Lung (tissue), 12 donors: ENCODE data around the gene LSAMP. TPM values are rescaled to one million over a fixed set of nuclear protein-coding genes. Genes with fewer than 3 reads are reported as not detected.

Source experiments
- ATAC-seq: fragments of 200-7000 bp; cut with Tn5 transposase; one replicate; pipeline ENCODE4 v1.9.1; 2020; ENCODE audit warnings: moderate number of reproducible peaks; ENCODE audit not compliant: insufficient read depth, low FRiP score
- DNase-seq, 3 donors: peaks; one replicate each; pipeline ENCODE4 v3.0.0-alpha.2; 2013 to 2017
- H3K27ac ChIP-seq, 2 donors: one replicate each; pipeline ENCODE4 v1.5.1; 2013; ENCODE audit warnings: mild to moderate bottlenecking in 2 of 2, moderate library complexity in 2 of 2, control low read depth in 1 of 2, inconsistent platforms in 1 of 2, low read depth in 1 of 2, low read length in 1 of 2
- H3K27me3 ChIP-seq, 3 donors: one replicate each; pipeline ENCODE4 v1.5.1; 2013; ENCODE audit warnings: low read length in 2 of 3; ENCODE audit not compliant: control insufficient read depth in 3 of 3, insufficient read depth in 3 of 3
- H3K36me3 ChIP-seq, 4 donors: one replicate each; pipeline ENCODE4 v1.5.1; 2013; ENCODE audit warnings: low read length in 4 of 4, mild to moderate bottlenecking in 1 of 4, moderate library complexity in 1 of 4; ENCODE audit not compliant: control insufficient read depth in 4 of 4, insufficient read depth in 4 of 4
- H3K4me1 ChIP-seq, 5 donors: one replicate each; pipeline ENCODE4 v1.5.1; 2013; ENCODE audit warnings: low read length in 5 of 5, mild to moderate bottlenecking in 2 of 5, moderate library complexity in 1 of 5; ENCODE audit not compliant: control insufficient read depth in 5 of 5, insufficient read depth in 5 of 5
- H3K4me3 ChIP-seq: one replicate; pipeline ENCODE4 v1.5.1; 2013; ENCODE audit warnings: mild to moderate bottlenecking, control low read depth, moderate library complexity
- H3K9ac ChIP-seq, 2 donors: one replicate each; pipeline ENCODE4 v1.5.1; 2013; ENCODE audit warnings: low read length in 2 of 2, control low read depth in 1 of 2; ENCODE audit not compliant: insufficient read depth in 1 of 2
- H3K9me3 ChIP-seq, 4 donors: one replicate each; pipeline ENCODE4 v1.5.1; 2013; ENCODE audit warnings: low read length in 3 of 4, mild to moderate bottlenecking in 1 of 4, moderate library complexity in 1 of 4; ENCODE audit not compliant: control insufficient read depth in 4 of 4, insufficient read depth in 3 of 4
- CTCF ChIP-seq: IDR thresholded peaks from 2 replicates; pipeline ENCODE4 v1.5.1; 2012; ENCODE audit warnings: mild to moderate bottlenecking; ENCODE audit errors: control extremely low read depth, extremely low read depth
- WGBS, 2 donors: extraction: QIAGEN DNeasy Blood & Tissue Kit; methylation state at CpG; one replicate each; pipeline ENCODE4 v1.1.7; 2013; 5-methylcytosine and 5-hydroxymethylcytosine counted together
- polyA plus RNA-seq, 2 donors: library from polyadenylated mRNA; stranded (reverse); fragments of 200-250 nt; gene quantifications; one replicate each; pipeline ENCODE4 v1.2.1, GENCODE V29; 2013
- total RNA-seq, 2 donors: library from RNA; depleted of rRNA in 1 of 2; stranded (reverse); fragments of >200 nt in 1 of 2; gene quantifications; one replicate each; pipeline ENCODE4 v1.2.1, GENCODE V29; 2014 to 2021
- donor health status: control.
- donor health status: control.
- donor health status: Bipolar disorder and iron deficiency.
- donor health status: healthy.
- donor health status: DM: yes; HTN: yes; CAD: no.

Gene LSAMP
- total and polyA plus RNA-seq, 4 donors: 1.6 to 21.9 (median 9.5) TPM

- Histone ChIP-seq H3K9me3 (no peaks in the 10 kb centered on the region), H3K4me1 (no peaks in the 10 kb centered on the region), H3K36me3 (no peaks in the 10 kb centered on the region), H3K4me3 (no peak overlapping the region), H3K27me3 (no peaks in the 10 kb centered on the region), H3K27ac (no peak overlapping the region), H3K9ac (no peak overlapping the region)
- DNase-seq: no peak
- 69 to 73% methylated on average over 3 of the region's 3 CpGs for WGBS, 2 donors
- TF ChIP-seq CTCF: no peak
- no peak for ATAC-seq
Observed at GRCh38 chr3:115898656-115899410, 546.5 kb downstream of the LSAMP start.

- no peak for ATAC-seq
- DNase-seq: no peak
- WGBS, 2 donors: 90 to 91% methylated on average over 2 of the region's 2 CpGs
- no peak for TF ChIP-seq CTCF
- no peak overlapping the region for H3K27ac ChIP-seq
- no peak overlapping the region for H3K9ac ChIP-seq
- no peak overlapping the region for H3K4me3 ChIP-seq
- no peaks in the 10 kb centered on the region for H3K4me1 ChIP-seq
- no peaks in the 10 kb centered on the region for H3K27me3 ChIP-seq
- H3K9me3 ChIP-seq: no peaks in the 10 kb centered on the region
- no peaks in the 10 kb centered on the region for H3K36me3 ChIP-seq
Observed at GRCh38 chr3:115891006-115891636, 554.2 kb downstream of the LSAMP start.

DNA sequence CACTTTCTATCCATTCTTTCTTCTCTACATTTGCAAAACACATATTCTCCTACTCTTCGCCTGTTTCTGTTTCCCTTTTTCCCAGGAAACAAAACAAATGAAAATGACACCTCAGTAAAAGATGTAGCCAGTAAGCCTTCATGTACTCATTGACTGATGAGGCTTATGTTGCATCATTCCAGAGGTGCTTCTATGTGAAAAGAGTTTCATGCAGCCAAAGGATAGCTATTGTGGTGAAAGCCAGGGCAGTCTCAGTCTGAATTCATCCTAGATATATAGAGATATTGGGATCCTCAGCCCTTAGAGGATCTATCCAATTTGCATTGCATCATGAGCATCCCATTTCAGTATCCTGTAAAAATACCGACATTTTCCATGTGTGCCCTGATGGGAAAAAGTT lies 554.7 kb downstream of the LSAMP start:
- Histone ChIP-seq H3K4me3 (no peak overlapping the region), H3K9me3 (no peaks in the 10 kb centered on the region), H3K9ac (no peak overlapping the region), H3K4me1 (no peaks in the 10 kb centered on the region), H3K27ac (no peak overlapping the region), H3K36me3 (no peaks in the 10 kb centered on the region), H3K27me3 (no peaks in the 10 kb centered on the region)
- TF ChIP-seq CTCF: no peak
- 85 to 90% methylated on average over 2 of the region's 2 CpGs for WGBS, 2 donors
- ATAC-seq (no peak), DNase-seq (no peak)
